Panc1 (cell line): ENCODE data around the gene WNK1. TPM values are rescaled to one million over a fixed set of nuclear protein-coding genes. Genes with fewer than 3 reads are reported as not detected.

Experiments used
- ATAC-seq: fragments of 200-7000 bp; cut with Tn5 transposase; 2 replicates; pipeline ENCODE4 v1.9.1; 2020; ENCODE audit warnings: mild to moderate bottlenecking, moderate library complexity
- BruUV-seq: library from RNA; stranded (reverse); fragments of 400-500 nt; replicated peaks from 2 replicates; lab custom pipeline; 2021; lab: Mats Ljungman, UMichigan
- CTCF ChIA-PET: fragments of 300-600 bp; sonication (Branson Sonifier 250); formaldehyde crosslinking; loops from one replicate; lab custom pipeline; 2022; ENCODE audit warnings: antibody characterized with exemption; lab: Charles Lee
- POLR2A ChIA-PET: fragments of 300-600 bp; sonication (Branson Sonifier 250); formaldehyde crosslinking; loops from one replicate; lab custom pipeline; 2022; ENCODE audit warnings: antibody characterized with exemption; lab: Charles Lee
- DNase-seq: peaks from one replicate; pipeline ENCODE4 v3.0.0-alpha.2; 2010; ENCODE audit warnings: low read depth, low spot score
- H3K27ac ChIP-seq: 2 replicates; pipeline ENCODE4 v1.5.1; 2011; ENCODE audit warnings: mild to moderate bottlenecking, low read length, inconsistent platforms
- H3K27me3 ChIP-seq: fragments of 200-500 bp; sonication (Bioruptor generic); 2 replicates; pipeline ENCODE4 v1.6.0; 2014; ENCODE audit warnings: low read length, inconsistent platforms; ENCODE audit not compliant: control insufficient read depth, insufficient read depth
- H3K36me3 ChIP-seq: fragments of 200-500 bp; sonication (Bioruptor generic); 2 replicates; pipeline ENCODE4 v1.5.1; 2014; ENCODE audit warnings: inconsistent platforms, mild to moderate bottlenecking, low read length, moderate library complexity; ENCODE audit not compliant: control insufficient read depth, insufficient read depth
- H3K4me1 ChIP-seq: 2 replicates; pipeline ENCODE4 v1.5.1; 2011; ENCODE audit warnings: inconsistent platforms, mild to moderate bottlenecking, low read length, moderate library complexity; ENCODE audit not compliant: control insufficient read depth, insufficient read depth
- H3K4me3 ChIP-seq, 2 experiments: 2 replicates each; pipeline ENCODE4 v1.5.1; 2011 to 2012; ENCODE audit warnings: low read depth in 2 of 2, low read length in 2 of 2, mild to moderate bottlenecking in 2 of 2, inconsistent platforms in 1 of 2, moderate library complexity in 1 of 2
- H3K9me3 ChIP-seq: fragments of 200-500 bp; sonication (Bioruptor generic); 2 replicates; pipeline ENCODE4 v1.5.1; 2014; ENCODE audit warnings: low read depth, mild to moderate bottlenecking, inconsistent platforms, low read length, moderate library complexity; ENCODE audit not compliant: control insufficient read depth, insufficient read depth
- POLR2AphosphoS5 ChIP-seq: IDR thresholded peaks from 2 replicates; pipeline ENCODE4 v1.6.1; 2012; ENCODE audit warnings: mild to moderate bottlenecking, low read depth, low read length, moderate library complexity
- SIN3A ChIP-seq: IDR thresholded peaks from 2 replicates; pipeline ENCODE4 v1.6.1; 2012; ENCODE audit warnings: low read depth, mild to moderate bottlenecking, low read length, moderate library complexity, borderline replicate concordance; ENCODE audit not compliant: insufficient read depth
- TCF7L2 ChIP-seq: IDR thresholded peaks from 2 replicates; pipeline ENCODE4 v1.6.1; 2011; ENCODE audit warnings: mild to moderate bottlenecking, low read depth, low read length, inconsistent platforms
- in situ Hi-C: cut with HindIII; loops from 2 replicates; pipeline ENCODE4 v1.10.0; 2016; ENCODE audit warnings: low sequenced_read_pairs, low pct_unique_long_range_greater_than_20kb
- intact Hi-C: fragments of 100-400 bp; cut with micrococcal nuclease; formaldehyde crosslinking; loops from one replicate; pipeline ENCODE4 v1.10.0; 2022; ENCODE audit not compliant: unreplicated experiment
- total RNA-seq: library from RNA; stranded (reverse); gene quantifications from one replicate; pipeline ENCODE4 v1.2.1, GENCODE V29; 2021; ENCODE audit not compliant: unreplicated experiment
- TF ChIP-seq, protein P1 (sequence below), 2 experiments: IDR thresholded peaks; 2 replicates each; pipeline ENCODE4 v1.6.1; 2011 to 2012; ENCODE audit warnings: low read depth in 2 of 2, control low read depth in 1 of 2, low read length in 1 of 2, mild to moderate bottlenecking in 1 of 2, moderate library complexity in 1 of 2; ENCODE audit not compliant: insufficient read depth in 1 of 2
- TF ChIP-seq, protein P2 (sequence below): fragments of 450-650 bp; IDR thresholded peaks from 2 replicates; pipeline ENCODE4 v1.5.1; 2017; ENCODE audit warnings: mild to moderate bottlenecking

Gene WNK1
- total RNA-seq, 1 experiment from 2014 or later = 181 TPM

DNA sequence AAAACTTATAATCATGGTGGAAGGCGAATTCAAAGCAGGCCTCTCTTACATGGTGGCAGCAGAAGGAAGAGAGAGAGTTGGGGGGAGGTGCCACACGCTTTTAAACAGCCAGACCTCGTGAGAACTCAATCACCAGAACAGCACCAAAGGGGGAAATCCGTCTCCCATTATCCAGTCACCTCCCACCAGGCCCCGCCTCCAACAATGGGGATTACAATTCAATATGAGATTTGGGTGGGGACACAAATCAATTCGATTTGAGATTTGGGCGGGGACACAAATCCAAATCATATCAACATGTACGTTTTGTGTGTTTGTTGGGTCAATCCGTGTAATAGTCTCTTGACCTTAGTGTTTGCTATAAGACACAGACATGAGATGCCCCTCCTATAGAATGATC is 21.8 kb upstream of the WNK1 start:
- H3K9me3 ChIP-seq = no peaks in the 10 kb centered on the region
- BruUV-seq = no TSS peak
- TF ChIP-seq, protein P1, sequence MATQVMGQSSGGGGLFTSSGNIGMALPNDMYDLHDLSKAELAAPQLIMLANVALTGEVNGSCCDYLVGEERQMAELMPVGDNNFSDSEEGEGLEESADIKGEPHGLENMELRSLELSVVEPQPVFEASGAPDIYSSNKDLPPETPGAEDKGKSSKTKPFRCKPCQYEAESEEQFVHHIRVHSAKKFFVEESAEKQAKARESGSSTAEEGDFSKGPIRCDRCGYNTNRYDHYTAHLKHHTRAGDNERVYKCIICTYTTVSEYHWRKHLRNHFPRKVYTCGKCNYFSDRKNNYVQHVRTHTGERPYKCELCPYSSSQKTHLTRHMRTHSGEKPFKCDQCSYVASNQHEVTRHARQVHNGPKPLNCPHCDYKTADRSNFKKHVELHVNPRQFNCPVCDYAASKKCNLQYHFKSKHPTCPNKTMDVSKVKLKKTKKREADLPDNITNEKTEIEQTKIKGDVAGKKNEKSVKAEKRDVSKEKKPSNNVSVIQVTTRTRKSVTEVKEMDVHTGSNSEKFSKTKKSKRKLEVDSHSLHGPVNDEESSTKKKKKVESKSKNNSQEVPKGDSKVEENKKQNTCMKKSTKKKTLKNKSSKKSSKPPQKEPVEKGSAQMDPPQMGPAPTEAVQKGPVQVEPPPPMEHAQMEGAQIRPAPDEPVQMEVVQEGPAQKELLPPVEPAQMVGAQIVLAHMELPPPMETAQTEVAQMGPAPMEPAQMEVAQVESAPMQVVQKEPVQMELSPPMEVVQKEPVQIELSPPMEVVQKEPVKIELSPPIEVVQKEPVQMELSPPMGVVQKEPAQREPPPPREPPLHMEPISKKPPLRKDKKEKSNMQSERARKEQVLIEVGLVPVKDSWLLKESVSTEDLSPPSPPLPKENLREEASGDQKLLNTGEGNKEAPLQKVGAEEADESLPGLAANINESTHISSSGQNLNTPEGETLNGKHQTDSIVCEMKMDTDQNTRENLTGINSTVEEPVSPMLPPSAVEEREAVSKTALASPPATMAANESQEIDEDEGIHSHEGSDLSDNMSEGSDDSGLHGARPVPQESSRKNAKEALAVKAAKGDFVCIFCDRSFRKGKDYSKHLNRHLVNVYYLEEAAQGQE (IDR thresholded peaks at IDR 0.05; ENCODE audit: insufficient read depth in 1 of 2, low read depth in 2 of 2, low read length in 1 of 2) = no peak
- no peak for TF ChIP-seq TCF7L2
- TF ChIP-seq SIN3A = no peak
- TF ChIP-seq, protein P2, sequence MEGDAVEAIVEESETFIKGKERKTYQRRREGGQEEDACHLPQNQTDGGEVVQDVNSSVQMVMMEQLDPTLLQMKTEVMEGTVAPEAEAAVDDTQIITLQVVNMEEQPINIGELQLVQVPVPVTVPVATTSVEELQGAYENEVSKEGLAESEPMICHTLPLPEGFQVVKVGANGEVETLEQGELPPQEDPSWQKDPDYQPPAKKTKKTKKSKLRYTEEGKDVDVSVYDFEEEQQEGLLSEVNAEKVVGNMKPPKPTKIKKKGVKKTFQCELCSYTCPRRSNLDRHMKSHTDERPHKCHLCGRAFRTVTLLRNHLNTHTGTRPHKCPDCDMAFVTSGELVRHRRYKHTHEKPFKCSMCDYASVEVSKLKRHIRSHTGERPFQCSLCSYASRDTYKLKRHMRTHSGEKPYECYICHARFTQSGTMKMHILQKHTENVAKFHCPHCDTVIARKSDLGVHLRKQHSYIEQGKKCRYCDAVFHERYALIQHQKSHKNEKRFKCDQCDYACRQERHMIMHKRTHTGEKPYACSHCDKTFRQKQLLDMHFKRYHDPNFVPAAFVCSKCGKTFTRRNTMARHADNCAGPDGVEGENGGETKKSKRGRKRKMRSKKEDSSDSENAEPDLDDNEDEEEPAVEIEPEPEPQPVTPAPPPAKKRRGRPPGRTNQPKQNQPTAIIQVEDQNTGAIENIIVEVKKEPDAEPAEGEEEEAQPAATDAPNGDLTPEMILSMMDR = no peak
- no peak for TF ChIP-seq POLR2AphosphoS5
- H3K27ac ChIP-seq = no peak overlapping the region
- in situ Hi-C loops = no loop called here
- ATAC-seq (no peak), DNase-seq (no peak)
- CTCF ChIA-PET = no interaction called here
- H3K36me3 ChIP-seq = no peaks in the 10 kb centered on the region
- no peaks in the 10 kb centered on the region for H3K27me3 ChIP-seq
- H3K4me1 ChIP-seq = no peaks in the 10 kb centered on the region
- intact Hi-C loops = no loop called here
- H3K4me3 ChIP-seq = no peak overlapping the region
- POLR2A ChIA-PET = interaction anchor here (0.6 kb wide), 1 partner anchor 158 kb away, joined by 3 read pairs; no protein-coding TSS in a partner anchor

DNA sequence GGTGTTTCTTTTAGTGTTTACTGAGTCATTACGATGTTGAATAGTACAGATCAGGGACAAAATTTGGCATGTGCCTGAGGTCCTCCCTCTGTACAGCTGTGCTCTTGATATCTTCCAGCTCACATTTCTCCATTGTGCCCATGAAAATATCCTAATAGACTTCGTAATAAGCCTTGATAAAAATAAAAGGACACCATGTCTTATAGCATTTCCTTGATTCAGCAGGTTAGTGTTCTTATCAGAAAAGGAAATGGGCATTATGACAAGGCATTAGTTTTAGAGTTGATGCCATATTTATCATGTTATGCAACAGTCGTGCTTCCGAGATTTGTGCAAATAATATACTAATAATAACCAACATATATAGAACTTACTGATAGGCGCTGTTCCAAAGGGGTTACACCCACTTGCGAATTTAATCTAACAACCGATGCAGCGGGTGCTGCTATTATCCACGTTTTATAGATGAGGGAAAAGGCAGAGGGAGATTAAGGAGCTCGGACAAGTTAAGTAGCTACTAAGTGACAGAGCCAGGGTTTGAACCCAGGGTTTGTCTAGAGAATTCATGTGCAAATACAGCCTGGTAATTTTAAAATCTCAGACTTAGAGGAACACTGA is 15.1 kb upstream of the WNK1 start:
- no TSS peak for BruUV-seq
- Histone ChIP-seq H3K27me3 (no peaks in the 10 kb centered on the region), H3K4me3 (no peak overlapping the region), H3K27ac (no peak overlapping the region), H3K36me3 (no peaks in the 10 kb centered on the region), H3K9me3 (no peaks in the 10 kb centered on the region), H3K4me1 (no peaks in the 10 kb centered on the region; the same call in 1 of the 2 replicates)
- ATAC-seq (no peak), DNase-seq (no peak)
- POLR2A ChIA-PET = no interaction called here
- in situ Hi-C loops (no loop called here), intact Hi-C loops (no loop called here)
- CTCF ChIA-PET = no interaction called here
- TF ChIP-seq, protein P2 = no peak
- TF ChIP-seq TCF7L2 (no peak), SIN3A (no peak), POLR2AphosphoS5 (no peak)
- TF ChIP-seq, protein P1 (IDR thresholded peaks at IDR 0.05; ENCODE audit: insufficient read depth in 1 of 2, low read depth in 2 of 2, low read length in 1 of 2) = no peak
